Activated T-cell treated with anti-CD3 and anti-CD28 coated beads for 1 hour (primary cell): ENCODE data around the gene MINK1.
"Not testable (repeated sequence)": the region's sequence is repeated elsewhere in the genome, so short reads cannot be mapped to it uniquely, and the experiment has no call there.

Experiments
- DNase-seq: peaks from one replicate; pipeline ENCODE4 v3.0.0-alpha.2; 2020; ENCODE audit warnings: low read depth

Gene MINK1

DNA sequence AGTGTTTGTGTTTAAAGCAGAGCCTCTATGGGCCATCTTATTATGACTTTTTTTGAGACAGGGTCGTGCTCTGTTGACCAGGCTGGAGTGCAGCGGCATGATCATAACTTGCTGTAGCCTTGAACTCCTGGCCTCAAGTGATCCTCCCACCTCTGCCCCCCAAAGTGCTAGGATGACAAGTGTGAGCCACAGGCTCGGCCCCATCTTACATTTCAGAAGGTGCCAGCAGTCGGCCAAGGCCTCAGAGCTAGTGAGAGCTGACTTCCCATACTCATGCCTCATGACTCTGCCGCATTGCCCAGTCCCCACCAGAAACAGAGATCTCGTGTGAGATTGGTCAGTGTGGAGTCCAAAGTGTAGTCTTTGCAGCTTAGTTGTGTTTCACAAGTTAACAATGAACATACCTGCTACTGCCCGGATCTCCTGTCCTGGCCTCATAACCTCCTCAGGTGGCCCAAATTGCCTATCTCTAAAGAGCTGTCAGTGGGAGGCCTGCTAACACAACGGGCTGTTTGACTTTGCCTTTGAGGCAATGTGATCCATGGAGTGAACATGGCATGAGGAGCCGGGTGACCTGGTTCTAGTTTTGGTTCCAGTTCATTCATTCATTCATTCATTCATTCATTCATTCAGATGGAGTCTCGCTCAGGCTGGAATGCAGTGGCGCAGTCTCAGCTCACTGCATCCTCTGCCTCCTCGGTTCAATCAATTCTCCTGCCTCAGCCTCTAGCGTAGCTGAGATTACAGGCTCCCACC, 13.7 kb downstream of the MINK1 start:
- no peak for DNase-seq

DNA sequence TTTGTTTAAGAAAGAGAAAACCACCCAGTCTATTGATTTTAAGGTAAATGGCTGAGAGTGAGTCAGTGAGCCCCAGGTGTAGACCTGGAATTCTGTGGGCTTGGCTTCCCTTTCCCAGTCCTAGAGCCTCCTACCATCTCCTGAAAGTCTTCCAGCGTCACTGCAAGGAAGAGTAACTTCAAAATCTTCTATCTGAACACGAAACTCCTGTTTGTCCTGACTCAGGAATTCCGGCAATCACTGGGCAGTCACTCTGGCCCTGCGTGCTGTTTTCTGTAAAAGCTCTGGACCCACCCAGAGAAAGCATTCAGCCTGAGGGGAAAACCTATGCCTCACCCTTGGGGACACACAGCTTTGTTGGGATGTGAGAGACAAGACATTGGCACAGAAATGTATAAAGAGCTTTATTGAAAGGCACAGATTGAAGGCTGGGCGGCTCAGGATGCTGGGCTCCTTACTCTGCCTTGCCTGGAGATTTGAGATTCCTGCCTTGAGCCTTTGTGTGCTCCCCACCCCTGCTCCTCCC, 15.9 kb downstream of the MINK1 start:
- DNase-seq: no peak

DNA sequence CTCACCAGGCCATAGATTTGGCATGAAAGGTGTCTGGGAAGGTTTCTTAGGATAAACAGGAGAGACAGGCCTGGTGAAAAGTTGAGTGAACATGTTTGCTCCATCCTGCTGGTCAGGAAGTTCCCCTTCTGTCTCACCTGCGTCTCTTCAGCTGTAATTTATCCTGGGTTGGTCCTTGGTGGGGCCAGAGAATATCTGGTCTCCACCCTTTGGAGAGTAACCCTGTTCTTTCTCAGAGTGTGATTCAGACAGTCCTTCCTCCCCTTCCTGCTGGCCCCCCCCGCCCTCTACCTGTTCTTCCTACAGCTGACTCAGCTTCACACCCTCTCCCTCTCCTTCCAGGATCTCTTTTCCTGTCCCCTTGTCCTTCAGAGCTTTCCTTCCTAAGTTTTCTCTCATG, 17.1 kb downstream of the MINK1 start:
- no peak for DNase-seq

GRCh38 chr17:4851084-4851483, 17.9 kb downstream of the MINK1 start:
- no peak for DNase-seq

GRCh38 chr17:4852567-4853207, 19.5 kb downstream of the MINK1 start:
- DNase-seq: no peak

GRCh38 chr17:4853208-4853671, 20.1 kb downstream of the MINK1 start:
- DNase-seq: no peak

DNA sequence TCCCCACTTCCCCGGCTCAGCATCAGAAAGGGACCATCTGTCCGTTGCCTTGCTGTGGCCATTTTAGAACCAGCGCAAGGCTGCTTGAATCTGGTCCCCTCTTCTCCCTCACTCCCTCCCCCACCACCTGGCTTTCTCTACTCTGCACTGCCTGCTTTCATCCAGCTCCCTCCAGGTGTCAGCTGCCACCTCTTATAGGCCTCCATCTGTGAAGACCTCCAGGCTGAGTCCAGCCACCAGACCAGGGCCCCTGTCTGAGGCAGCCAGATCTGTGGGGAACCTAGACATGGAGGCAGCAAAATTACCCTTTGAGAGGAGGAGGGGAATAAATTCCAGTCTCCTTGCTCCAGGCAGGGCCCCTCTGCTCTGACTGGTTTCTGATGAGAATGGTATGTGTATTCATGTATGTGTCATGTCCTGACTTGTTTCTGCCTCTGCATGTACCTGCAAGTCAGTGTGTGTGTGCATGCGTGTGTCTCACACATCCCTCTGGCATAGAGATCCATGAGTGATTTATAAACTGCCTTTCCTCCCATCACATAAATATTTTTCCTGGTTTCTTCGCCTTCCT, 21.1 kb downstream of the MINK1 start:
- no peak for DNase-seq

GRCh38 chr17:4856271-4856936, 23.3 kb downstream of the MINK1 start:
- DNase-seq: no peak

GRCh38 chr17:4856937-4857314, 23.8 kb downstream of the MINK1 start:
- DNase-seq: no peak

DNA sequence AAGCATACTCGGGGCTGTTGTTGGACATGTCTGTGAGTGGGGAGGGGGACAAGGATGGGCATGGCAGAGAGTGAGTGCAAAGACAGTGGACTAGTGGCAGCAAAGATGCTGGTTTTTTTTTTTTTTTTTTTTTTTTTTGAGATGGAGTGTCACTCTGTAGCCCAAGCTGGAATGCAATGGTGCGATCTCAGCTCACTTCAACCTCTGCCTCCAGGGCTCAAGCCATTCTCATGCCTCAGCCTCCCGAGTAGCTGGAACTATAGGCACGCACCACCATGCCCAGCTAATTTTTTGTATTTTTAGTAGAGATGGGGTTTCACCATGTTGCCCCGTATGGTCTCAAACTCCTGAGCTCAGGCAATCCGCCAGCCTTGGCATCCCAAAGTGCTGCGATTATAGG, 24.2 kb downstream of the MINK1 start:
- not testable (repeated sequence) for DNase-seq

DNA sequence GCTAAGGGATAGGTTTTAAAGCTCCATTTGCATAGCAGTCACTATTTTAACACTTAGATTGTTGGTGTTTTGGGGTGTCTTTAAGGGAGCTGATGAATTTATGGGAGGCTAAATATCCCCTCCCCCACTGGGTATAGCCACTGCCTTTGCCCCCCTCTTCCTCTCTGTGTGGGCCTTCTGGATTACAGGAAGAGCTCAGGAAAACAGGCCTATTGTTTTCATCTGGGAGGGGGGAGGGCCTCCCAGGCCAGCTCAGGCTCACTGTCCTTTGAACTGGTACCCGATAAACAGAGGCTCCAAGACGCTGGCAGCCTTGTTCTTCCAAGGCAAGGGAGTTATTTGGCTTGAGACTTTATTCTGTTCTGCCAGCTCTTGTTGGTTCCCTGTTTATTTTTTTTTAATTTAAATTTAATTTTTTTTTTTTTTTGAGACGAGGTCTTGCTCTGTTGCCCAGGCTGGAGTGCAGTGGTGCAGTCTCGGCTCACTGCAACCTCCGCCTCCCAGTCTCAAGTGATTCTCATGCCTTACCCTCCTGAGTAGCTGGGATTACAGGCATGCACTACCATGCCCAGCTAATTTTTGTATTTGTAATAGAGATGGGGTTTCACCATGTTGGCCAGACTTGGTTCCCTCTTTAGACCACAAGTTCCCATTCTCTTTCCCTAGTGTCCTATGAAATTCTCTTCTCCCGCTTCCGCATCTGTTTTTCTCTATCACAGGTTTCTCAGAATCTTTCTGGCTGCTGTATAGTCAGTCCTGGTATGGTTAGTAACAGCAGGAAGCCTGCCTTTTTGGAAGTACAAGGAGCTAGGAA, 25.1 kb downstream of the MINK1 start:
- DNase-seq: no peak

- no peak for DNase-seq
These were observed 25.7 kb downstream of the MINK1 start for GRCh38 chr17:4858882-4859260.

DNA sequence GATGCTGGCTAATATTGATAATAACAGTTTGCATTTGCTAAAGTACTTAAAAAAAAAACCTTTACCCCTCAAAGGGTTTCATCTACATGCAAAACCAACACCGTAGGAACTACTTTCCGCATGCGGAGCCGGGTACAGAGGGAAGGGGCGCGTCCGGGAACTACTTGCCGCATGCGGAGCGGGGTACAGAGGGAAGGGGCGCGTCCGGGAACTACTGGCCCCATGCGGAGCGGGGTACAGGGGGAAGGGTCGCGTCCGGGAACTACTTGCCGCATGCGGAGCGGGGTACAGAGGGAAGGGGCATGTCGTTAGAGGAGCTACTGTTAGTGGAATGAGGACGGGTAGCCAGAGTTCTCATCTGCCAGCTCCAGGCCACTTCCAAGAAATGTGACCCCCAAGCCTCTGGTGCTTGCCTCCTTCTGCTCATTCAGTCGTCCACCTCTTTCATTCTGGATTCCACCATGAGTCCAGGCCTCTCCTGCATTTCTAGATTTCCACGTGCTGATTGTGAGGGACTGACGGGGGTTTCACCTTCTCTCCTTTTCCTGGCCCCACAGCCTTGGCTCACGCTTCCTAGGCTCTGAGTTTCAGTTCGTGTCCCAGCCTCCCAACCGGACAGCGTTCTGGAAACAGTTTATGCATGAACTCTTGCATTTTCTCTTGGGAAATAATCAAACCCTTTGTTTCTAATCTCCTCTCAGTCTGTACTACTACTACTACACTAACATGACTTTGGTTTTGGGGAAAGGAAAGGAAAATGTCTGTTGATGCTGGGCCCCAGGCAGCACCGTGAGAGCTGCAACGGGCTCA, 26.9 kb downstream of the MINK1 start:
- DNase-seq: no peak

DNA sequence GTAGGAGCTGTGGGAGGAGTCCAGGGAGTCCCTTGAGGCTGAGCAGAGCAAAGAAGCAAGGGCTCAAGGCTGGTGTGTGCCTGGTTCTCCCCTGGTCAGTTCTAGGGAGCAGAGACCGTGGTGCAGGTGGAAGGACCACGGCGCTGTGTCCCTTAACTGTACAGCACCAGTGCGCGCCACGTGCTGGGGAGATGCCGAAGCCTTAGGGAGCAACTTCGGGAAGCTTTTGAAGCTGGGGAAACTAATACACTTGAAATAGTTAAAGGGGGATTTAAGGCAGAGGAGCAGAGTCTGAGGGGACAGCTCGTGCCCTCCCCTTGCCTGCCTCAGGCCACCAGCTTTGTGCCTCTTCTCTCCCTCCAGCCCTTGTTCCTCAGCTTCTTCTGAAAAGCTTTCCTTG, 27.5 kb downstream of the MINK1 start:
- no peak for DNase-seq

GRCh38 chr17:4861052-4861451, 27.9 kb downstream of the MINK1 start:
- no peak for DNase-seq

DNA sequence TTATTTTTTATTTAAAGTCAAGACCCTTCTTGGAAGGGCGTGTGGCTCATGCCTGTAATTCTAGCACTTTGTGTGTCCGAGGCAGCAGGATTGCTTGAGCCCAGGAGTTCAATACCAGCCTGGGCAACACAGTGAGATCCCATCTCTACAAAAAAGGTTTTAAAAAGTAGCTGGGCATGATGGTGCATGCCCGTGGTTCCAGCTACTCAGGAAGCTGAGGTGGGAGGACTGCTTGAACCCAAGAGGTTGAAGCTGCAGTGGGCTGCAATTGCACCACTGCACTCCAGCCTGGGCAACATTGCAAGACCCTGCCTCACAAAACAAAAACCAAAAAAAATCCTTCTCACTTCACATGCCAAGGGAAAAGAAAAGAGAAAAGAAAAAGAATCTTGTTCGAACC, 29.6 kb downstream of the MINK1 start:
- no peak for DNase-seq

- no peak for DNase-seq
These were observed 30.2 kb downstream of the MINK1 start for GRCh38 chr17:4863321-4863720.

DNA sequence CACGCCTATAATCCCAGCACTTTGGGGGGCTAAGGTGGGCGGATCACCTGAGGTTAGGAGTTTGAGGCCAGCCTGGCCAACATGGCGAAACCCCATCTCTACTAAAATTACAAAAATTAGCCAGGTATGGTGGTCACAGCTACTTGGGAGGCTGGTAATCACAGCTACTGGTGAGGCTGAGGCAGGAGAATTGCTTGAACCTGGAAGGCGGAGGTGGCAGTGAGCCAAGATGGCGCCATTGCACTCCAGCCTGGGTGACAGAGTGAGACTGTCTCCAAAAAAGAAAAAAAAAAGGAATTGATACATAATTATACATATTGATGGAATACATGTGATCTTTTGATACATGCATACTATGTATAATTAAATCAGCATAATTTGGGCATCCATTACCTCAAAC, 34.4 kb downstream of the MINK1 start:
- DNase-seq: not testable (repeated sequence)

DNA sequence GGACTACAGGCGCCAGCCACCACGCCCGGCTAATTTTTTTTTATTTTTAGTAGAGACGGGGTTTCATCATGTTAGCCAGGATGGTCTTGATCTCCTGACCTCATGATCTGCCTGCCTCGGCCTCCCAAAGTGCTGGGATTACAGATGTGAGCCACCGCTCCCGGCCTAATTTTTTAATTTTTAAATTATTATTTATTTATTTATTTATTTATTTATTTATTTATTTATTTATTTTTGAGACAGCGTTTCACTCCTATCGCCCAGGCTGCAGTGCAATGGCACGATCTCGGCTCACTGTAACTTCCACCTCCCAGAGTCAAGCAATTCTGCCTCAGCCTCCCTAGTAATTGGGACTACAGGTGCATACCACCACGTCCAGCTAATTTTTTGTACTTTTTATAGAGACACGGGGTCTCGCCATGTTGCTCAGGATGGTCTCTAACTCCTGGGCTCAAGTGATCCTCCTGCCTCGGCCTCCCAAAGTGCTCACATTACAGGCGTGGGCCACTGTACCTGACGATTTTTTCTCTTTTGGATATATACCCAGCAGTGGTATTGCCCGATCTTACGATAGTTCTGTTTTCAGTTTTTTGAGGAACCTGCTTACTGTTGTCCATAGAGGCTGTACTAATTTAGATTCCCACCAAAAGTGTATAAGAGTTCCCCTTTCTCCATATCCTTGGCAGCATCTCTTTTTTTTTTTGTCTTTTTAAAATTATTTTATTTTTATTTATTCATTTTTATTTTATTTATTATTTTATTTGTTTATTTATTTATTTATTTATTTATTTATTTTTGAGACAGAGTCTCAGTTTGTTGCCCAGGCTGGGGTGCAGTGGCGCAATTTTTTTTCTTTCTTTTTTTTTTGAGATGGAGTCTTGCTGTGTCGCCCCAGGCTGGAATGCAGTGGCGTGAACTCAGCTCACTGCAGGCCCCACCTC, 36.2 kb downstream of the MINK1 start:
- not testable (repeated sequence) for DNase-seq

- DNase-seq: no peak
These were observed 37.7 kb downstream of the MINK1 start for GRCh38 chr17:4870855-4871254.
